ENCODE data around the gene UBALD1.

The UBALD1 gene

GRCh38 chr16:4599545-4599944 is 15.1 kb downstream of the UBALD1 start:
- H3K4me3 ChIP-seq (ENCODE audit: low read depth, low read length) = no peak overlapping the region
- in situ Hi-C loops (cut with HindIII; ENCODE audit: low sequenced_read_pairs) = no loop called here
- no peak for TF ChIP-seq CTCF (IDR thresholded peaks at IDR 0.05; ENCODE audit: low read depth, low read length, missing control alignments)
- DNase-seq (ENCODE audit: low read depth) = no peak

- no peak overlapping the region for H3K4me3 ChIP-seq (ENCODE audit: low read depth, low read length)
- DNase-seq (ENCODE audit: low read depth) = no peak
- TF ChIP-seq CTCF (IDR thresholded peaks at IDR 0.05; ENCODE audit: low read depth, low read length, missing control alignments) = no peak
- in situ Hi-C loops (cut with HindIII; ENCODE audit: low sequenced_read_pairs) = no loop called here
These were observed 15.7 kb downstream of the UBALD1 start for GRCh38 chr16:4599037-4599436.

GRCh38 chr16:4597174-4597573 is 17.5 kb downstream of the UBALD1 start:
- in situ Hi-C loops (cut with HindIII; ENCODE audit: low sequenced_read_pairs) = no loop called here
- DNase-seq (ENCODE audit: low read depth) = no peak
- H3K4me3 ChIP-seq (ENCODE audit: low read depth, low read length) = no peak overlapping the region
- no peak for TF ChIP-seq CTCF (IDR thresholded peaks at IDR 0.05; ENCODE audit: low read depth, low read length, missing control alignments)

GRCh38 chr16:4594433-4595410 is 20.0 kb downstream of the UBALD1 start:
- DNase-seq (ENCODE audit: low read depth) = no peak
- no peak overlapping the region for H3K4me3 ChIP-seq (ENCODE audit: low read depth, low read length)
- no peak for TF ChIP-seq CTCF (IDR thresholded peaks at IDR 0.05; ENCODE audit: low read depth, low read length, missing control alignments)
- in situ Hi-C loops (cut with HindIII; ENCODE audit: low sequenced_read_pairs) = no loop called here

- in situ Hi-C loops (cut with HindIII; ENCODE audit: low sequenced_read_pairs) = no loop called here
- DNase-seq (ENCODE audit: low read depth) = no peak
- no peak for TF ChIP-seq CTCF (IDR thresholded peaks at IDR 0.05; ENCODE audit: low read depth, low read length, missing control alignments)
- no peak overlapping the region for H3K4me3 ChIP-seq (ENCODE audit: low read depth, low read length)
These were observed 21.6 kb downstream of the UBALD1 start for GRCh38 chr16:4593086-4593485.

GRCh38 chr16:4591706-4592470 is 22.8 kb downstream of the UBALD1 start:
- DNase-seq (ENCODE audit: low read depth) = no peak
- TF ChIP-seq CTCF (IDR thresholded peaks at IDR 0.05; ENCODE audit: low read depth, low read length, missing control alignments) = no peak
- in situ Hi-C loops (cut with HindIII; ENCODE audit: low sequenced_read_pairs) = no loop called here
- no peak overlapping the region for H3K4me3 ChIP-seq (ENCODE audit: low read depth, low read length)

Data from astrocyte of the cerebellum (primary cell).